ENCODE measurements around the gene ATP8A2.

ATP8A2 gene

DNA sequence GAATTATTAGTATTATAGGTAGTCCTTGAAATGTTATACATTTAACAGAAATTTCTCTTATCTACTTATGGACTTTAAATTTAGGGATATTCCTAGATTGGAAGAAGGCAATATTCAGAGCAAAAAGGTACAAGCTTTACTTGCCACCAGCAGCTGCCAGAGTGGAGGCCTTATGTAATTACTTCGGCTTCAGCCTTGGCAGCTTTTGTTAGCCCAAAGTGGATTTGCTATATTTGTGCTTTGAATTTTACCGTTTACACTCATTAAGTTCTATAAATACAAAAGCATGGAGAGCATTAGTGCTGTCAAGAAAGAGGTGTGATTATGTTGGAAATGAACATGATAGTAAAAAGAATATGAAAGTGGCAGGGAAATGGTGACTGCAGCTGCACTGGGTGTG is 319.9 kb downstream of the ATP8A2 start:
- H3K27ac ChIP-seq, result no peak overlapping the region
- no peaks in the 10 kb centered on the region for H3K9me3 ChIP-seq
- DNase-seq, result no peak
- intact Hi-C loops (cut with DNase I; ENCODE audit: low total_unique reads), result no loop called here
- H3K4me1 ChIP-seq, result peaks cover 0 to 6% (median 0%) of the 10 kb centered on the region in 4 donors
- no peaks in the 10 kb centered on the region for H3K27me3 ChIP-seq
- TF ChIP-seq, protein P1, sequence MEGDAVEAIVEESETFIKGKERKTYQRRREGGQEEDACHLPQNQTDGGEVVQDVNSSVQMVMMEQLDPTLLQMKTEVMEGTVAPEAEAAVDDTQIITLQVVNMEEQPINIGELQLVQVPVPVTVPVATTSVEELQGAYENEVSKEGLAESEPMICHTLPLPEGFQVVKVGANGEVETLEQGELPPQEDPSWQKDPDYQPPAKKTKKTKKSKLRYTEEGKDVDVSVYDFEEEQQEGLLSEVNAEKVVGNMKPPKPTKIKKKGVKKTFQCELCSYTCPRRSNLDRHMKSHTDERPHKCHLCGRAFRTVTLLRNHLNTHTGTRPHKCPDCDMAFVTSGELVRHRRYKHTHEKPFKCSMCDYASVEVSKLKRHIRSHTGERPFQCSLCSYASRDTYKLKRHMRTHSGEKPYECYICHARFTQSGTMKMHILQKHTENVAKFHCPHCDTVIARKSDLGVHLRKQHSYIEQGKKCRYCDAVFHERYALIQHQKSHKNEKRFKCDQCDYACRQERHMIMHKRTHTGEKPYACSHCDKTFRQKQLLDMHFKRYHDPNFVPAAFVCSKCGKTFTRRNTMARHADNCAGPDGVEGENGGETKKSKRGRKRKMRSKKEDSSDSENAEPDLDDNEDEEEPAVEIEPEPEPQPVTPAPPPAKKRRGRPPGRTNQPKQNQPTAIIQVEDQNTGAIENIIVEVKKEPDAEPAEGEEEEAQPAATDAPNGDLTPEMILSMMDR (IDR thresholded peaks at IDR 0.05), result no peak
- no peak overlapping the region for H3K4me3 ChIP-seq
- no peaks in the 10 kb centered on the region for H3K36me3 ChIP-seq

DNA sequence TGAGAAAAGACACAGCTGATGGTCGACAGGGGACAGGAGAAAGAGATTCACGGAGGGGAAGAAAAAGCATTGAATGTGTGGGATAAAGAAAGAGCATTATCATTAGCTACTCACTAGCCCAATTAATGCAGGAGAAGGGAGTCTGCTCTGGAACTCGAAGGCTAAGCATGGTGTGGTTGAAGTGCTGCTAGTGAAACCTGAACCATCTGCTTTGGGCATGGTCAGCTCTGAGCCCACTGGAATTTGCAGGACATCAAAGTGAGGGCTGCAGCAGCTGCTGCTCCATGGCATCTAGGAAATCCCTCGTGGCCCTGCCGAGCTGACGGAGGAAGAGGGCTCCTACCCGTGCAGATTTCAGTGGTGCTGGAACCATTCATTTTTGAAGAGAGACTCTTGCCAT is 320.3 kb downstream of the ATP8A2 start:
- peaks cover 0 to 6% (median 0%) of the 10 kb centered on the region in 4 donors for H3K4me1 ChIP-seq
- no peaks in the 10 kb centered on the region for H3K9me3 ChIP-seq
- no peak overlapping the region for H3K4me3 ChIP-seq
- intact Hi-C loops (cut with DNase I; ENCODE audit: low total_unique reads), result no loop called here
- no peaks in the 10 kb centered on the region for H3K27me3 ChIP-seq
- TF ChIP-seq, protein P1 (IDR thresholded peaks at IDR 0.05), result no peak
- no peaks in the 10 kb centered on the region for H3K36me3 ChIP-seq
- DNase-seq, result no peak
- H3K27ac ChIP-seq, result no peak overlapping the region

DNA sequence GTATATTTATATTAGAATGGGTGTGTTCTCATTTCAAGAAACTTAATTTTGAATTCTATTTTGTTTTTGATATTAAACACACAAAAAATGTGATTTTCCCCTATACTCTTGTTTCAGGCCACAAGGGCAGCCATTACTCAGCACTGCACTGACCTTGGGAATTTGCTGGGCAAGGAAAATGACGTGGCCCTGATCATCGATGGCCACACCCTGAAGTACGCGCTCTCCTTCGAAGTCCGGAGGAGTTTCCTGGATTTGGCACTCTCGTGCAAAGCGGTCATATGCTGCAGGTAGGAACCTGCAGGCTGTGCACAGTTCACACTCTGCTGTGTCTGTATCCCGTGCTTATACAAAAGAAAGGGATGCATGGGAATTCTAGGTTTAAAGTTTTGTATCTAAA is 327.3 kb downstream of the ATP8A2 start:
- Histone ChIP-seq H3K27ac (no peak overlapping the region), H3K9me3 (no peaks in the 10 kb centered on the region), H3K4me3 (no peak overlapping the region), H3K36me3 (no peaks in the 10 kb centered on the region), H3K27me3 (no peaks in the 10 kb centered on the region), H3K4me1 (no peaks in the 10 kb centered on the region)
- DNase-seq, result no peak
- TF ChIP-seq, protein P1 (IDR thresholded peaks at IDR 0.05), result no peak
- intact Hi-C loops (cut with DNase I; ENCODE audit: low total_unique reads), result no loop called here

DNA sequence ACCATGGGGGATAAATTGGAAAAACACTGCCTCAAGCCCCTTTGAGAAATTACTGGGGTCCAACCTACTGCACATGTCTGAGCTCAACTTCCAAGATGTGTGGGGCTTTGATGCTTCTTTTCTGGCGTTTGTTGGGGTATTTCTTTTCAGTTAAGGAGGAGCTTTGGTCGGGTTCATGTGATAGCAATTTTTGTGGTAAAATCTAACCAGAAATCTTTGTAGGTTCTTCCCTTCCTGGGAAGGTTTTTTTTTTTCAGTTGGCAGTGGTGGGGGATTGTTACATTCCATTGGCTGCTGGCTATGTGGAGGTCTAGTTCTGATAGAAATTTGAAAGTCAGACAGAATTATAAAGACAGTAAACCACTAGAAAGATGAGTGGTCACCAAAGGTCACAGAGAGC is 327.8 kb downstream of the ATP8A2 start:
- intact Hi-C loops (cut with DNase I; ENCODE audit: low total_unique reads), result no loop called here
- Histone ChIP-seq H3K27me3 (no peaks in the 10 kb centered on the region), H3K4me1 (no peaks in the 10 kb centered on the region), H3K4me3 (no peak overlapping the region), H3K27ac (no peak overlapping the region), H3K9me3 (no peaks in the 10 kb centered on the region), H3K36me3 (no peaks in the 10 kb centered on the region)
- DNase-seq, result no peak
- TF ChIP-seq, protein P1 (IDR thresholded peaks at IDR 0.05), result no peak

DNA sequence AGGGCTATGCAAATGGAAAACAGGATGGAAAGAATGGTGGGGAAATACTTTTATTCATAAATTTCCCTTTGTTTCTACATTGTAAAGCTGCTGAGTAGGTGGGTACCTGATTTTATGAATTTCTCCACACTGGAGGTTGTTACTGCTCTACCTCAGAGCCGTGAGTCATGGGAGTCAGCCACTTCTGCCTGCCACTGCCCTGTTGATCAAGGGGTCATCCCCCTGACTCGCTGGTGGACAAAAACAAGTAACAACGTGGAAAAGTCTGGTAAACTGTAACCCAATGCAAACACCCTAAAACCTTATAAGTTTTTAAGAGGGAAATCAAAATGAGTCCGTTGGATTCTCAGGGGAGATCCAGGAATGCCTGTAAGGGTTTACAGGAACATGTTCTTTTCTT is 329.5 kb downstream of the ATP8A2 start:
- no peaks in the 10 kb centered on the region for H3K9me3 ChIP-seq

More for the DNA sequence above, 329.5 kb downstream of the ATP8A2 start:
- DNase-seq, result no peak
- intact Hi-C loops (cut with DNase I; ENCODE audit: low total_unique reads), result no loop called here
- Histone ChIP-seq H3K4me3 (no peak overlapping the region), H3K27ac (no peak overlapping the region), H3K4me1 (no peaks in the 10 kb centered on the region), H3K27me3 (no peaks in the 10 kb centered on the region), H3K36me3 (no peaks in the 10 kb centered on the region)
- TF ChIP-seq, protein P1 (IDR thresholded peaks at IDR 0.05), result no peak

Data from tibial artery (tissue), 4 donors.